Measurements from ENCODE around the gene MRPL50. TPM values are rescaled to one million over a fixed set of nuclear protein-coding genes. Genes with fewer than 3 reads are reported as not detected.
A peak's percentile ranks its signal among the peaks of the same experiment; 100 is the strongest.

MRPL50 gene
- total and polyA plus RNA-seq, 9 of the 15 experiments (the other 6 are each of a cell fraction or from before 2014, with no cell fraction given), result 17.5 to 107 (median 37.4) TPM

DNA sequence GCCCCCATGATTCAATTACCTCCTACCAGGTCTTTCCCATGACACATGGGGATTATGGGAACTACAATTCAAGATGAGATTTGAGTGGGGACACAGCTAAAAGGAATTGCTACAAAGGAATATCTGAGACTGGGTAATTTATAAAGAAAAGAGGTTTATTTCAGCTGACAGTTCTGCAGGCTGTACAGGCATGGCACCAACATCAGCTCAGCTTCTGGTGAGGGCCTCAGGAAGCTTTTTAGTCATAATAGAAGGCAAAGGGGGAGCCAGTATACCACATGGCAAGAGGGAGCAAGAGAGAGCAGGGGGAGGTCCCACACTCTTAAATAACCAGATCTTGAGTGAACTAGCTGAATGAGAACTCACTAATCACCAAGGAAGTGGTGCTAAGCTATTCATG, 48.3 kb upstream of the MRPL50 start (continued):
- TF ChIP-seq NFXL1 (CRISPR knock-in tag; IDR thresholded peaks at IDR 0.05) (no peak), KDM5B (IDR thresholded peaks at IDR 0.05; ENCODE audit: insufficient replicate concordance, low read depth, low read length) (no peak), RAD51 (IDR thresholded peaks at IDR 0.05; ENCODE audit: borderline replicate concordance, low read depth) (no peak)

DNA sequence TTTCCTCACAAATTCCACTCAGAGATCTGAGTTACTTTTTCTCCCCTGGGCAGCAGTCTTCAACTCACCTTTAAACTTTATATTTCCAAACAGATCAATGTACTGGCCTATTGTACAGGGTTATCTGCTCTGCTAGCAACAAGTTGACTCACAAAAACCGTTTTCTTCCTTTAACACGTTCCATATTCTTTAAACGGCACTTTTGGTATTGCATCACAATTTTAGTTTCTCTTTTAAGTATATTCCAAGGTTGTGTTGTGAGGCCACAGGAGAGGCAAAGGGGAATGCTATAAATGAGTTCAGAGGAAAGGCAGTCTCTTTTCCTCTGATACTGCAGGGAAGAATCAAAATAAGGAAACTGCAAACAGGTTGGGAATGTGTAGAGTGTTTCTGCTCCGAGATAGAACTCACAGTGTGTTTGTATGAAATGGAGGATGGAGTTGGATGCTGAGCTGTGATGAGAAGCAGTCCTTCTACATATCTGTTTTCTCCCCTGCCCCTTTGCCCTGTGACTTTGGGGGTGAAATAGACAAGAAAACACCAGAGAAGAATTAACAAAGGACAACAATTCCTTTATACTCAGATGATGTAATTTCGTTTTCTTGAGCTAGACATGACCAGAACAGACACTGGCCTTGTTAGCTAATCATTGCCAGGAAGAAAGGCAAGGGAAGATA, 47.1 kb upstream of the MRPL50 start:
- peaks cover 0 to 6% of the 10 kb centered on the region in 2 experiments; a peak in 1 of 5 replicates for H3K27me3 ChIP-seq (ENCODE audit: control insufficient read depth in 2 of 2, insufficient read depth in 2 of 2, low read length in 2 of 2)
- no peaks in the 10 kb centered on the region for H3K9me3 ChIP-seq (replicated peaks; ENCODE audit: control insufficient read depth, insufficient read depth, low read depth, low read length)
- peak overlapping the region; percentile 73 for H2AFZ ChIP-seq (ENCODE audit: low read depth, low read length)
- ChIA-PET CTCF (ENCODE audit: low intra/inter-chr PET ratio) (no interaction called here), POLR2A (interaction anchor here (0.5 to 1.2 kb wide), 2 partner anchors 13 to 26 kb away, joined by 3 read pairs; no protein-coding TSS in a partner anchor)
- H3K4me2 ChIP-seq (ENCODE audit: insufficient read depth, low read length), result peak overlapping the region; percentile 33; the same call in 1 of the 2 replicates
- no peak overlapping the region for H3K27ac ChIP-seq (ENCODE audit: extremely low read depth, low read depth, low read length)
- ATAC-seq (no peak), DNase-seq (ENCODE audit: extremely low read depth in 1 of 4, low spot score in 3 of 4) (no peak), FAIRE-seq (peak; percentile 44)
- H4K20me1 ChIP-seq (replicated peaks; ENCODE audit: control insufficient read depth, insufficient read depth, low read length), result no peaks in the 10 kb centered on the region
- H3K4me1 ChIP-seq (replicated peaks in 1 of 2; ENCODE audit: control insufficient read depth in 2 of 2, insufficient read depth in 2 of 2, low read length in 2 of 2), result peaks cover 0 to 6% of the 10 kb centered on the region in 2 experiments; a peak in 1 of 5 replicates
- intact Hi-C loops (cut with micrococcal nuclease) (loop anchor here (5.0 kb wide), 2 partner anchors 48 to 133 kb away; partner anchors contain the start of genes MRPL50 and ZNF189), in situ Hi-C loops (cut with MboI) (loop anchor here (5.0 kb wide), 1 partner anchor 87 kb away; the partner anchor contains the start of gene RNF20)
- WGBS (ENCODE audit: insufficient coverage, low coverage, missing lambda C conversion rate), result 6% methylated on average over 5 of the region's 5 CpGs
- H3K9me1 ChIP-seq (ENCODE audit: control insufficient read depth, insufficient read depth, low read length), result no peaks in the 10 kb centered on the region
- H3K4me3 ChIP-seq, result no peak overlapping the region
- no peak overlapping the region for H3K9ac ChIP-seq (ENCODE audit: insufficient read depth in 1 of 2, low read depth in 2 of 2, low read length in 2 of 2)
- no peaks in the 10 kb centered on the region for H3K36me3 ChIP-seq (ENCODE audit: control insufficient read depth, insufficient read depth, low read length)
- BruUV-seq (replicated peaks), result no TSS peak
- no peaks in the 10 kb centered on the region for H3K79me2 ChIP-seq (ENCODE audit: control insufficient read depth, insufficient read depth, low read length)
- no peak for TF ChIP-seq ARHGAP35 (IDR thresholded peaks at IDR 0.05; ENCODE audit: partially characterized antibody)
- TF ChIP-seq BCOR (IDR thresholded peaks at IDR 0.05), result no peak
- TF ChIP-seq, protein P1, sequence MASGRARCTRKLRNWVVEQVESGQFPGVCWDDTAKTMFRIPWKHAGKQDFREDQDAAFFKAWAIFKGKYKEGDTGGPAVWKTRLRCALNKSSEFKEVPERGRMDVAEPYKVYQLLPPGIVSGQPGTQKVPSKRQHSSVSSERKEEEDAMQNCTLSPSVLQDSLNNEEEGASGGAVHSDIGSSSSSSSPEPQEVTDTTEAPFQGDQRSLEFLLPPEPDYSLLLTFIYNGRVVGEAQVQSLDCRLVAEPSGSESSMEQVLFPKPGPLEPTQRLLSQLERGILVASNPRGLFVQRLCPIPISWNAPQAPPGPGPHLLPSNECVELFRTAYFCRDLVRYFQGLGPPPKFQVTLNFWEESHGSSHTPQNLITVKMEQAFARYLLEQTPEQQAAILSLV (tag; IDR thresholded peaks at IDR 0.05), result peak; percentile 59; the same call in 1 of the 2 replicates
- TF ChIP-seq SNIP1 (IDR thresholded peaks at IDR 0.05; ENCODE audit: low read depth), result no peak
- TF ChIP-seq, protein P2, sequence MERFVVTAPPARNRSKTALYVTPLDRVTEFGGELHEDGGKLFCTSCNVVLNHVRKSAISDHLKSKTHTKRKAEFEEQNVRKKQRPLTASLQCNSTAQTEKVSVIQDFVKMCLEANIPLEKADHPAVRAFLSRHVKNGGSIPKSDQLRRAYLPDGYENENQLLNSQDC (CRISPR knock-in tag; IDR thresholded peaks at IDR 0.05), result no peak
- TF ChIP-seq CEBPB (tag; IDR thresholded peaks at IDR 0.05), result peak; percentile 92
- TF ChIP-seq ZNF75A (CRISPR knock-in tag; IDR thresholded peaks at IDR 0.05), result no peak
- TF ChIP-seq, protein P3, sequence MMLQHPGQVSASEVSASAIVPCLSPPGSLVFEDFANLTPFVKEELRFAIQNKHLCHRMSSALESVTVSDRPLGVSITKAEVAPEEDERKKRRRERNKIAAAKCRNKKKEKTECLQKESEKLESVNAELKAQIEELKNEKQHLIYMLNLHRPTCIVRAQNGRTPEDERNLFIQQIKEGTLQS (IDR thresholded peaks at IDR 0.05), result peak; percentile 74
- TF ChIP-seq, protein P3 (CRISPR knock-in tag; conservative IDR thresholded peaks at IDR 0.05), result no peak
- no peak for TF ChIP-seq FIP1L1 (IDR thresholded peaks at IDR 0.05; ENCODE audit: low read depth, low read length, poor library complexity, severe bottlenecking)
- peak; percentile 54; the same call in 1 of the 2 replicates for TF ChIP-seq ZSCAN32 (CRISPR knock-in tag; IDR thresholded peaks at IDR 0.05)
- no peak for TF ChIP-seq KDM5B (IDR thresholded peaks at IDR 0.05; ENCODE audit: insufficient replicate concordance, low read depth, low read length)
- no peak for TF ChIP-seq SNRNP70 (optimal IDR thresholded peaks at IDR 0.05; ENCODE audit: low read depth, low read length)
- 0 out of 2 replicates have a peak, but pooled peaks have one; percentile 20 for TF ChIP-seq RNF2 (IDR thresholded peaks at IDR 0.05)
- TF ChIP-seq SMAD4 (CRISPR knock-in tag; conservative IDR thresholded peaks at IDR 0.05), result no peak

Data from K562 (cell line).